ENCODE results near the gene CWC27. TPM values are rescaled to one million over a fixed set of nuclear protein-coding genes. Genes with fewer than 3 reads are reported as not detected.

The CWC27 gene
- total RNA-seq, 1 donor from 2014 or later: 29.3 TPM

- no peak for DNase-seq (ENCODE audit: low spot score)
- peaks cover 4% of the 10 kb centered on the region for H3K36me3 Mint-ChIP-seq (ENCODE audit: low read depth, unreplicated experiment)
- no peak overlapping the region for H3K4me3 Mint-ChIP-seq (ENCODE audit: unreplicated experiment)
These were observed 23.7 kb downstream of the CWC27 start for GRCh38 chr5:64792469-64792868.

GRCh38 chr5:64794053-64794770 is 25.5 kb downstream of the CWC27 start:
- no peak overlapping the region for H3K4me3 Mint-ChIP-seq (ENCODE audit: unreplicated experiment)
- no peak for DNase-seq (ENCODE audit: low spot score)
- peaks cover 4% of the 10 kb centered on the region for H3K36me3 Mint-ChIP-seq (ENCODE audit: low read depth, unreplicated experiment)
- H3K27ac Mint-ChIP-seq (ENCODE audit: unreplicated experiment): no peak overlapping the region
- no peaks in the 10 kb centered on the region for H3K27me3 Mint-ChIP-seq (ENCODE audit: unreplicated experiment)
- TF ChIP-seq, protein P1, sequence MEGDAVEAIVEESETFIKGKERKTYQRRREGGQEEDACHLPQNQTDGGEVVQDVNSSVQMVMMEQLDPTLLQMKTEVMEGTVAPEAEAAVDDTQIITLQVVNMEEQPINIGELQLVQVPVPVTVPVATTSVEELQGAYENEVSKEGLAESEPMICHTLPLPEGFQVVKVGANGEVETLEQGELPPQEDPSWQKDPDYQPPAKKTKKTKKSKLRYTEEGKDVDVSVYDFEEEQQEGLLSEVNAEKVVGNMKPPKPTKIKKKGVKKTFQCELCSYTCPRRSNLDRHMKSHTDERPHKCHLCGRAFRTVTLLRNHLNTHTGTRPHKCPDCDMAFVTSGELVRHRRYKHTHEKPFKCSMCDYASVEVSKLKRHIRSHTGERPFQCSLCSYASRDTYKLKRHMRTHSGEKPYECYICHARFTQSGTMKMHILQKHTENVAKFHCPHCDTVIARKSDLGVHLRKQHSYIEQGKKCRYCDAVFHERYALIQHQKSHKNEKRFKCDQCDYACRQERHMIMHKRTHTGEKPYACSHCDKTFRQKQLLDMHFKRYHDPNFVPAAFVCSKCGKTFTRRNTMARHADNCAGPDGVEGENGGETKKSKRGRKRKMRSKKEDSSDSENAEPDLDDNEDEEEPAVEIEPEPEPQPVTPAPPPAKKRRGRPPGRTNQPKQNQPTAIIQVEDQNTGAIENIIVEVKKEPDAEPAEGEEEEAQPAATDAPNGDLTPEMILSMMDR (IDR thresholded peaks at IDR 0.05; ENCODE audit: unreplicated experiment): no peak
- peaks cover 4% of the 10 kb centered on the region for H3K9me3 Mint-ChIP-seq (ENCODE audit: unreplicated experiment)
- H3K4me1 Mint-ChIP-seq (ENCODE audit: unreplicated experiment): peaks cover 7% of the 10 kb centered on the region

More at GRCh38 chr5:64792469-64792868, 23.7 kb downstream of the CWC27 start:
- Mint-ChIP-seq H3K27me3 (ENCODE audit: unreplicated experiment) (no peaks in the 10 kb centered on the region), H3K27ac (ENCODE audit: unreplicated experiment) (no peak overlapping the region), H3K9me3 (ENCODE audit: unreplicated experiment) (peaks cover 4% of the 10 kb centered on the region), H3K4me1 (ENCODE audit: unreplicated experiment) (peaks cover 13% of the 10 kb centered on the region)
- TF ChIP-seq, protein P1 (IDR thresholded peaks at IDR 0.05; ENCODE audit: unreplicated experiment): no peak

GRCh38 chr5:64796301-64796700 is 27.6 kb downstream of the CWC27 start:
- Mint-ChIP-seq H3K36me3 (ENCODE audit: low read depth, unreplicated experiment) (peaks cover 4% of the 10 kb centered on the region), H3K4me1 (ENCODE audit: unreplicated experiment) (peaks cover 4% of the 10 kb centered on the region), H3K4me3 (ENCODE audit: unreplicated experiment) (no peak overlapping the region), H3K27me3 (ENCODE audit: unreplicated experiment) (no peaks in the 10 kb centered on the region), H3K9me3 (ENCODE audit: unreplicated experiment) (no peaks in the 10 kb centered on the region), H3K27ac (ENCODE audit: unreplicated experiment) (no peak overlapping the region)
- no peak for DNase-seq (ENCODE audit: low spot score)
- TF ChIP-seq, protein P1 (IDR thresholded peaks at IDR 0.05; ENCODE audit: unreplicated experiment): no peak

- Mint-ChIP-seq H3K4me3 (ENCODE audit: unreplicated experiment) (no peak overlapping the region), H3K4me1 (ENCODE audit: unreplicated experiment) (no peaks in the 10 kb centered on the region), H3K9me3 (ENCODE audit: unreplicated experiment) (no peaks in the 10 kb centered on the region), H3K36me3 (ENCODE audit: low read depth, unreplicated experiment) (no peaks in the 10 kb centered on the region), H3K27ac (ENCODE audit: unreplicated experiment) (no peak overlapping the region), H3K27me3 (ENCODE audit: unreplicated experiment) (no peaks in the 10 kb centered on the region)
- TF ChIP-seq, protein P1 (IDR thresholded peaks at IDR 0.05; ENCODE audit: unreplicated experiment): no peak
- no peak for DNase-seq (ENCODE audit: low spot score)
These were observed 32.2 kb downstream of the CWC27 start for GRCh38 chr5:64800926-64801325.

DNA sequence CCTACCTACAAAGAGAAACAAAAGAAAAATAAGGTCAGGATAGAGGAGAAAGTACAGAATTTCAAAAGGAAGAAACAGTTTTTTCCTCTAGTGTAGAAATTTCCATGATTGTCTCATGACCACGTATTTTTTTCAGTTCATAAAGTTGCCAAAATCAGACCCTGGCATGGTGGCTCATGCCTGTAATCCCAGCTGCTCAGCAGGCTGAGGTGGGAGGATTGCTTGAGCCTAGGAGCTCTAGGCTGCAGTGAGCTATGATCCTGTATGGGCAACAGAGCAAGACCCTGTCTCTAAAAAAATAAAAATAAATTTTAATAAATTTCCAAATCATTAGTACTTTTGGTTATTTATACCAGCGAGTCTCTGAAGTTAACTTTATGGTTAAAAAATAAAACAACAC is 37.8 kb downstream of the CWC27 start:
- no peak for DNase-seq (ENCODE audit: low spot score)
- Mint-ChIP-seq H3K9me3 (ENCODE audit: unreplicated experiment) (no peaks in the 10 kb centered on the region), H3K27me3 (ENCODE audit: unreplicated experiment) (no peaks in the 10 kb centered on the region), H3K36me3 (ENCODE audit: low read depth, unreplicated experiment) (no peaks in the 10 kb centered on the region), H3K4me1 (ENCODE audit: unreplicated experiment) (no peaks in the 10 kb centered on the region), H3K27ac (ENCODE audit: unreplicated experiment) (no peak overlapping the region), H3K4me3 (ENCODE audit: unreplicated experiment) (no peak overlapping the region)
- TF ChIP-seq, protein P1 (IDR thresholded peaks at IDR 0.05; ENCODE audit: unreplicated experiment): no peak
